AG10803 (cell line): ENCODE data around the gene SOCS1.
A peak's percentile ranks its signal among the peaks of the same experiment; 100 is the strongest.

ENCODE experiments used
- DNase-seq: peaks from one replicate; pipeline ENCODE4 v3.0.0; 2010; ENCODE audit warnings: low read depth
- H3K4me3 ChIP-seq: 2 replicates; pipeline ENCODE4 v1.5.1; 2011; ENCODE audit warnings: mild to moderate bottlenecking, low read length, control low read depth
- CTCF ChIP-seq: conservative IDR thresholded peaks from 2 replicates; pipeline ENCODE4 v1.5.1; 2011; ENCODE audit warnings: mild to moderate bottlenecking, low read length, control low read depth, inconsistent platforms

The SOCS1 gene

GRCh38 chr16:11264155-11264832, 8.3 kb upstream of the SOCS1 start:
- H3K4me3 ChIP-seq = no peak overlapping the region
- no peak for TF ChIP-seq CTCF
- DNase-seq = no peak

GRCh38 chr16:11263737-11264136, 7.7 kb upstream of the SOCS1 start:
- DNase-seq = no peak
- no peak overlapping the region for H3K4me3 ChIP-seq
- TF ChIP-seq CTCF = no peak

GRCh38 chr16:11262915-11263314, 6.9 kb upstream of the SOCS1 start:
- no peak overlapping the region for H3K4me3 ChIP-seq
- TF ChIP-seq CTCF = no peak
- no peak for DNase-seq

- no peak for TF ChIP-seq CTCF
- no peak for DNase-seq
- H3K4me3 ChIP-seq = no peak overlapping the region
Observed at GRCh38 chr16:11260596-11260966, 4.6 kb upstream of the SOCS1 start.

- no peak overlapping the region for H3K4me3 ChIP-seq
- TF ChIP-seq CTCF = no peak
- no peak for DNase-seq
Observed at GRCh38 chr16:11259655-11260595, 3.9 kb upstream of the SOCS1 start.

GRCh38 chr16:11258553-11259492, 2.8 kb upstream of the SOCS1 start:
- no peak for TF ChIP-seq CTCF
- H3K4me3 ChIP-seq = 0 out of 2 replicates have a peak overlapping the region, but pooled peaks have one; percentile 5
- peak; percentile 50 for DNase-seq
